ENCODE results near the gene INO80B. TPM values are rescaled to one million over a fixed set of nuclear protein-coding genes. Genes with fewer than 3 reads are reported as not detected.

Gene INO80B
- polyA plus RNA-seq, 1 of the 3 experiments (the other 2 are of a cell fraction): 41.7 TPM

DNA sequence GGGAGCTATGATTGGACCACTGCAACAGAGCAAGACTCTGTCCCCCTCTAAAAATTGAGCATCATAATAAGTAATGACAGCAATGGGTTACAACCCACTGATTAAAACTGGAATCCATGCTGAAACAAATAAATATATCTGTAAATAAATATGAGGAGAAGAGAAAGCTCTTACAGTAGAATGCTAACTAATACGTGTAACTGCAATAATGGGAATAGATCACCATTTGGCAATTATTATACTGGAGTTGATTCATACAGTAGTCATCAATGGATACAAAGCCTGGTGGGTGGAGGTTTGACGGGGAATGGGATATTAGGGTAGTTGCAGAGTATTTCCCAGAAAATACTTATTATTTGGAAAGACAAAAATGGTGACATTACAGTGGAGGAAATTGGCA lies 6.1 kb upstream of the INO80B start:
- 60% methylated on average over 2 of the region's 2 CpGs for whole genome bisulfite sequencing (ENCODE audit: low lambda C conversion rate)
- Histone ChIP-seq H3K4me3 (ENCODE audit: low read depth in 2 of 2, low read length in 1 of 2) (no peak overlapping the region), H4K20me1 (ENCODE audit: insufficient read depth) (no peaks in the 10 kb centered on the region), H3K27ac (ENCODE audit: low read depth in 2 of 2, low read length in 1 of 2) (no peak overlapping the region), H3K27me3 (ENCODE audit: insufficient read depth) (no peaks in the 10 kb centered on the region), H3K9ac (no peak overlapping the region), H3F3A (replicated peaks; ENCODE audit: insufficient read depth) (peaks cover 12% of the 10 kb centered on the region), H2AFZ (ENCODE audit: low read depth) (no peak overlapping the region), H3K36me3 (replicated peaks in 1 of 2; ENCODE audit: control insufficient read depth in 1 of 2, insufficient read depth in 2 of 2, low read length in 1 of 2) (no peaks in the 10 kb centered on the region), H3K9me3 (no peaks in the 10 kb centered on the region), H3K4me1 (ENCODE audit: control insufficient read depth in 1 of 2, insufficient read depth in 2 of 2, low read depth in 1 of 2, low read length in 1 of 2) (peaks cover 0 to 2% of the 10 kb centered on the region in 2 experiments; a peak in 1 of 4 replicates), H3K9me2 (no peaks in the 10 kb centered on the region), H3K79me2 (ENCODE audit: insufficient read depth) (no peaks in the 10 kb centered on the region), H3K4me2 (no peak overlapping the region)
- no peak for DNase-seq
- TF ChIP-seq, protein P1, sequence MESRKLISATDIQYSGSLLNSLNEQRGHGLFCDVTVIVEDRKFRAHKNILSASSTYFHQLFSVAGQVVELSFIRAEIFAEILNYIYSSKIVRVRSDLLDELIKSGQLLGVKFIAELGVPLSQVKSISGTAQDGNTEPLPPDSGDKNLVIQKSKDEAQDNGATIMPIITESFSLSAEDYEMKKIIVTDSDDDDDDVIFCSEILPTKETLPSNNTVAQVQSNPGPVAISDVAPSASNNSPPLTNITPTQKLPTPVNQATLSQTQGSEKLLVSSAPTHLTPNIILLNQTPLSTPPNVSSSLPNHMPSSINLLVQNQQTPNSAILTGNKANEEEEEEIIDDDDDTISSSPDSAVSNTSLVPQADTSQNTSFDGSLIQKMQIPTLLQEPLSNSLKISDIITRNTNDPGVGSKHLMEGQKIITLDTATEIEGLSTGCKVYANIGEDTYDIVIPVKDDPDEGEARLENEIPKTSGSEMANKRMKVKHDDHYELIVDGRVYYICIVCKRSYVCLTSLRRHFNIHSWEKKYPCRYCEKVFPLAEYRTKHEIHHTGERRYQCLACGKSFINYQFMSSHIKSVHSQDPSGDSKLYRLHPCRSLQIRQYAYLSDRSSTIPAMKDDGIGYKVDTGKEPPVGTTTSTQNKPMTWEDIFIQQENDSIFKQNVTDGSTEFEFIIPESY (IDR thresholded peaks at IDR 0.05; ENCODE audit: borderline replicate concordance, low read depth): no peak
- TF ChIP-seq RAD21 (IDR thresholded peaks at IDR 0.05; ENCODE audit: low read length): no peak
- ChIA-PET CTCF (interaction anchor here (1.3 kb wide), 1 partner anchor 114 kb away, joined by 3 read pairs; no protein-coding TSS in a partner anchor), POLR2A (no interaction called here)

DNA sequence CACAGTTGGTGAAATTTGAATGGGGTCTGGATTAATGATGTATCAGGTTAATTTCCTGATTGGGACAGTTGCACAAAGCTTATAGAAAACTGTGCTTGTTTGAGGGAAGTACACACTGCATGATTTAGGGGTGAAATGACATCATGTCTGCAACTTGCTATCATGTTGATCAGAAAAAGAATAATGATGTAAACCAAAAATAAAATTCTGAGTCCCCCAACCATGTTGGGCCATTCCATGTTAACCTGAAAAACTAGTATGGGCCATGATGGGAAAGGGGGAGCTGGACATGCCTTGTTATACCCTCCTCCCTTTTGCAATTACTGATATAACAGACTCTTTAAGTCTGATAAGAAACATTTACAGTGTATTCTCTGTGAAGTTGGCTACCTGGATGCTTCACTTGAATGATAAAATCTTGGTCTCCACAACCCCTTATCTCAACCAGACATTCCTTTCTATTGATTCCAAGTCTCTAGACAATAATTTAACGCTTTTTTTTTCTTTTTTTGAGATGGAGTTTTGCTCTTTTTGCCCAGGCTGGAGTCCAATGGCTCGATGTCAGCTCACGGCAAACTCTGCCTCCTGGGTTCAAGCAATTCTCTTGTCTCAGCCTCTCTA lies 4.2 kb upstream of the INO80B start:
- Histone ChIP-seq H2AFZ (ENCODE audit: low read depth) (no peak overlapping the region), H3K4me1 (ENCODE audit: control insufficient read depth in 1 of 2, insufficient read depth in 2 of 2, low read depth in 1 of 2, low read length in 1 of 2) (peaks cover 3 to 4% of the 10 kb centered on the region in 2 experiments; a peak in 2 of 4 replicates), H3K9me3 (no peaks in the 10 kb centered on the region), H3K36me3 (replicated peaks in 1 of 2; ENCODE audit: control insufficient read depth in 1 of 2, insufficient read depth in 2 of 2, low read length in 1 of 2) (no peaks in the 10 kb centered on the region), H3K4me2 (no peak overlapping the region), H3F3A (replicated peaks; ENCODE audit: insufficient read depth) (peaks cover 7% of the 10 kb centered on the region), H3K9ac (no peak overlapping the region), H3K9me2 (no peaks in the 10 kb centered on the region), H3K4me3 (ENCODE audit: low read depth in 2 of 2, low read length in 1 of 2) (no peak overlapping the region), H3K27ac (ENCODE audit: low read depth in 2 of 2, low read length in 1 of 2) (no peak overlapping the region), H3K79me2 (ENCODE audit: insufficient read depth) (peaks cover 7% of the 10 kb centered on the region), H3K27me3 (ENCODE audit: insufficient read depth) (no peaks in the 10 kb centered on the region), H4K20me1 (ENCODE audit: insufficient read depth) (no peaks in the 10 kb centered on the region)
- TF ChIP-seq, protein P2, sequence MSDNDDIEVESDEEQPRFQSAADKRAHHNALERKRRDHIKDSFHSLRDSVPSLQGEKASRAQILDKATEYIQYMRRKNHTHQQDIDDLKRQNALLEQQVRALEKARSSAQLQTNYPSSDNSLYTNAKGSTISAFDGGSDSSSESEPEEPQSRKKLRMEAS (IDR thresholded peaks at IDR 0.05; ENCODE audit: low read depth): no peak
- TF ChIP-seq, protein P3, sequence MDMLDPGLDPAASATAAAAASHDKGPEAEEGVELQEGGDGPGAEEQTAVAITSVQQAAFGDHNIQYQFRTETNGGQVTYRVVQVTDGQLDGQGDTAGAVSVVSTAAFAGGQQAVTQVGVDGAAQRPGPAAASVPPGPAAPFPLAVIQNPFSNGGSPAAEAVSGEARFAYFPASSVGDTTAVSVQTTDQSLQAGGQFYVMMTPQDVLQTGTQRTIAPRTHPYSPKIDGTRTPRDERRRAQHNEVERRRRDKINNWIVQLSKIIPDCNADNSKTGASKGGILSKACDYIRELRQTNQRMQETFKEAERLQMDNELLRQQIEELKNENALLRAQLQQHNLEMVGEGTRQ (IDR thresholded peaks at IDR 0.05; ENCODE audit: borderline replicate concordance, low read depth, low read length): no peak
- TF ChIP-seq TCF12 (IDR thresholded peaks at IDR 0.05) (no peak), RAD21 (IDR thresholded peaks at IDR 0.05; ENCODE audit: low read length) (no peak), NRF1 (IDR thresholded peaks at IDR 0.05; ENCODE audit: low read depth, low read length) (no peak), NFIC (IDR thresholded peaks at IDR 0.05; ENCODE audit: borderline replicate concordance) (no peak), POLR2AphosphoS5 (IDR thresholded peaks at IDR 0.05; ENCODE audit: low read depth, low read length) (no peak), FOXM1 (IDR thresholded peaks at IDR 0.05; ENCODE audit: low read depth) (no peak), RFX5 (IDR thresholded peaks at IDR 0.05; ENCODE audit: low read length) (no peak), YY1 (IDR thresholded peaks at IDR 0.05; ENCODE audit: low read depth) (no peak), GABPA (IDR thresholded peaks at IDR 0.05; ENCODE audit: low read depth) (no peak), SIN3A (IDR thresholded peaks at IDR 0.05; ENCODE audit: borderline replicate concordance, low read depth, low read length) (no peak), RCOR1 (IDR thresholded peaks at IDR 0.05; ENCODE audit: low read length) (no peak), TAF1 (IDR thresholded peaks at IDR 0.05; ENCODE audit: borderline replicate concordance, low read depth, low read length) (no peak), EP300 (IDR thresholded peaks at IDR 0.05; ENCODE audit: borderline replicate concordance in 1 of 2, low read depth in 1 of 2, low read length in 1 of 2) (no peak), FOXJ3 (CRISPR knock-in tag; IDR thresholded peaks at IDR 0.05) (no peak)
- TF ChIP-seq, protein P1 (IDR thresholded peaks at IDR 0.05; ENCODE audit: borderline replicate concordance, low read depth): no peak
- TF ChIP-seq, protein P4, sequence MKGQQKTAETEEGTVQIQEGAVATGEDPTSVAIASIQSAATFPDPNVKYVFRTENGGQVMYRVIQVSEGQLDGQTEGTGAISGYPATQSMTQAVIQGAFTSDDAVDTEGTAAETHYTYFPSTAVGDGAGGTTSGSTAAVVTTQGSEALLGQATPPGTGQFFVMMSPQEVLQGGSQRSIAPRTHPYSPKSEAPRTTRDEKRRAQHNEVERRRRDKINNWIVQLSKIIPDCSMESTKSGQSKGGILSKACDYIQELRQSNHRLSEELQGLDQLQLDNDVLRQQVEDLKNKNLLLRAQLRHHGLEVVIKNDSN (IDR thresholded peaks at IDR 0.05; ENCODE audit: borderline replicate concordance, low read depth): no peak
- POLR2A ChIA-PET: no interaction called here
- CTCF ChIA-PET: interaction anchor here (0.7 kb wide), 1 partner anchor 99 kb away, joined by 3 read pairs; no protein-coding TSS in a partner anchor
- no peak for DNase-seq
- WGBS (ENCODE audit: low lambda C conversion rate): 72% methylated on average over 3 of the region's 3 CpGs
